HTR-8/SVneo (cell line): ENCODE data around the gene TAF11.
"Not testable (repeated sequence)": the region's sequence is repeated elsewhere in the genome, so short reads cannot be mapped to it uniquely, and the experiment has no call there.

Experiments
- DNase-seq: peaks from one replicate; pipeline ENCODE4 v3.0.0; 2011; ENCODE audit warnings: low spot score, mixed read lengths; ENCODE audit not compliant: insufficient read length
- FAIRE-seq: peaks from 2 replicates; lab custom pipeline; 2011; peaks lifted over from hg19 to GRCh38; lab: Jason Lieb, UNC

The TAF11 gene

DNA sequence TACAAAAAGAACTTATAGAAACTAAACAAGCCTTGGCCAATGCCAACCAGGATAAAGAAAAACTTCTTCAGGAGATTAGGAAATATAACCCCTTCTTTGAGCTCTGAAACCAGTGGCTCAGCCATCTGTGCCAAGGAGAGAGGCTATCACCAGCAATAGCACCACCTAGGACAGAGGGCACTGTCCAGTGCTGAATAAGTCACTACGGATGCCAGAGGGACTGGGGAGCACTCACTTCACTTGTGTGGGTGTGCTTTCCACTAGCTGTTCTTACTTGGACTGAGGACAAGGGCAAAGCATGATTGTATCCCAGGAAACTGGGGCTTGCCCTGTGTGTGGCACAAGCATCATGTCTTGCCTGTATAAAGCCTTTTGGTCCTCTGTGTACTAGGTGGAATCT lies 15.5 kb downstream of the TAF11 start:
- DNase-seq (no peak), FAIRE-seq (no peak)

DNA sequence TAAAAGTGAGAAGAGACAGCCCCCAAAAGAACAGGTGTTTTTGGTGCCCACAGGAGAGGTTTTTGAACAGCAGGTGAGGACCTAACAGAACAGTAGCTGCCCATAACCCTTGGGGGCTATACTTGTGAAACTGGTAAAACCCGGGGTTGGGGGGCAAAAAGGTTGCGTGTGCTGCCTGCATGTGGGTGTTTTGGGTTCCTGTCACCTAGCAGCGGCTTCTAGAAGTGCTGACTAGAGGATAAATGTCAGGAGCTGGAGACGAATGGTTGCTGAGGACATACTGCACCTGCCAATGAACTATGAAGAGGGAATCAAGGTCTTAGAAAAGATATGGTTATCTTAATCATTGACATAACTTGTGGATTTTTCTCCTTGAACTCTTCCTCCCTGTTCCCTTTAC lies 16.0 kb downstream of the TAF11 start:
- FAIRE-seq (no peak), DNase-seq (no peak)

DNA sequence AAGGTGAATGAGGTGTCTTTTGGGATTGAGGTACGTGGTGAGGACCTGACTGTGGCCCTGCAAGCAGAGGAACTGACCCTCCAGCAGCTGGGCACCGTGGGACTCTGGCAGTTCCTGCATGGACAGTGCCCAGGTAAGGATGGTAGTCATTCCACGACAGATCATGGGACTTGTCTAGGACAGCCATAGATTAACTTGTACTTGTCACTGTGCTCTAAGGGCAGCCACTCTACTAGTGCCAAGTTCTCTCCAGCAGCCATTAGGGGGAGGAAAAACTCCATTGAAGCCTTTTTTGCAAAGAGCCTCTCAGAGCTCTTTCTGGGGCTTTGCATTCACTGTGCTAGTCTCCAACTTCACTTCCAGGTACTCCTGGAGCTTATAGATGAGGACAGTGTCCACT lies 20.4 kb downstream of the TAF11 start:
- FAIRE-seq (no peak), DNase-seq (no peak)

DNA sequence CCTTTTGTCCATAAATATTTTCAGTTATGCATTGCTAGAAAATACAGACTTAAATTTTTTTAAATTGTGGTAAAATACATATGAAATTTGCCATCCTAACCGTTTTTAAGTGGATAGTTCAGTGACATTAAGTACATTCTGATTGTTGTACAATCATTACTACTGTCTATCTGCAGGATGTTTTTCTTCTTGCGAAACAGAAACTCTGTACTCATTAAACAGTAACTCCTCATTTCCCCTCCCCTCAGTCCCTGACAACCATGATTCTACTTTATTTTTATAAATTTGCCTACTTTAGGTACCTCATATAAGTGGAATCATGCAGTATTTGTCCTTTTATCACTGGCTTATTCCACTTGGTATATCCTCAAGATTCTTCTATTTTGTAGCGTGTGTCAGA lies 21.3 kb downstream of the TAF11 start:
- FAIRE-seq (no peak), DNase-seq (no peak)

DNA sequence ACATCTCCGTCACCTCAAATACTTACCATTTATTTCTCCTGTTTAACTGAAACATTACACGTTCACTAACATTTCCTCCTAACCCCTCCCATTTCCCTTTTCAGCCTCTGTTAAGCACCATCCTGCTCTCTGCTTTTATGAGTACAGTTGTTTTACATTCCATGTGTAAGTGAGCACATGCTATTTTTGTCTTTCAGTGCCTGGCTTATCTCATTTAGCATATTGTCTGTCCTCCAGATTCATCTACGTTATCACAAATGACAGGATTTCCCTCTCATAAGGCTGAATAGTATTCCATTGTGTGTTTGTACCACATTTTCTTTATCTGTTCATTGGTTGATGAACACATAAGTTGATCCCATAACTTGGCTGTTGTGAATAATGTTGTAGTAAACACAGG lies 22.7 kb downstream of the TAF11 start:
- DNase-seq = no peak
- no peak for FAIRE-seq

DNA sequence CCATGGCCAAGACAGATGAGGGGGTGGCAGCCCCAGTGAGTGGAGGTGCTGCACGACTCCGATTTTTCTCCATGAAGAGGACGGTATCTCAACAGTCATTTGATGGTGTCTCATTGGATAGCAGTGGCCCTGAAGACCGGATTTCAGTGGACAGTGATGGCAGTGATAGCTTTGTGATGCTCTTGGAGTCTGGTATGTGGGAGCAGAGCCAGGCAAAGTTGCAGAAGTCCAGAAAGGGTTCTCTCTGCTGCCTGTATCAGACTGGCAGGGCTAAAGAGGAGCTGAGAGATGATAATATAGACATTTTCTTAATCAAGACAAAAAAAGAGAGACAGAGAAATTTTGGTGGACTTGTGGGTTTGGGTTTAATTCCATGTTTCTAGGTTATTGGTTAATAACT lies 23.8 kb downstream of the TAF11 start:
- DNase-seq (no peak), FAIRE-seq (no peak)

DNA sequence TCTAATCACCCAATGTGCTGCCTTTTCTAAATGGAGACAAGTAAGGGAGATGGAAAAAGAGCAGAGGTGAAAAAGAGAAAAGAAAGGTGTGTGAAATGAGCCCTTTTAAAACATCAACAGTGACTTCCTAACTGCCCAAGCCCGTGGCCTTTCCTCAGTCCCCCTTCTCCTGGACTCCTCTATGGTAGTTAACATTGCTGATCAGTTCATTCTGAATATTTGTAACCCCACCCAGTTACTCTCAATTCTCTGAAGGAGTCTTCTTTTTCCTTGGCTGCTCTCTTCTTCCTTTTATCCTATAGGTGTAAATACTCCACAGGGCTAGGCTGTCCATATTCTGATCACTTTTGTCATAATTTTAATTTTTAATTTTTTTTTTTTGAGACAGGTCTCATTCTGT lies 27.1 kb downstream of the TAF11 start:
- no peak for FAIRE-seq
- DNase-seq = no peak

DNA sequence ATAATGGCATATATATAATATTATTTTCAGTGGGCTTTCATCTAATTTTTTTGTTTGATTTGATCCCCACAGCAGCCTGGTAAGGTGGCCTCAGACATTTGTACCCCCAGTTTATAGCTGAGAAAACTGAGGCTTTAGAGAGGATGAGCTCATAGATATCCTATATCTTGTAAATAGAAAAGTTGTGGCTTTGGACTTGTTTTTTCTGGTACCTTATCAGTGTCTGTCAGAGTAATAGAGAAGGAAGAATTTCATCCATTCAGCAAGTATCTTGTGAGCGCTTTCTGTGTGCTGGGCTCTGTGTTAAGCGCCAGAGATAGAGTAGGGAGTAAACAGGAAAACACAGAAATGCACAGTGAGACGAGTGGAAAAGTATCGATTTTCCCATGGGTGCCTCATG lies 27.9 kb downstream of the TAF11 start:
- DNase-seq (no peak), FAIRE-seq (no peak)

DNA sequence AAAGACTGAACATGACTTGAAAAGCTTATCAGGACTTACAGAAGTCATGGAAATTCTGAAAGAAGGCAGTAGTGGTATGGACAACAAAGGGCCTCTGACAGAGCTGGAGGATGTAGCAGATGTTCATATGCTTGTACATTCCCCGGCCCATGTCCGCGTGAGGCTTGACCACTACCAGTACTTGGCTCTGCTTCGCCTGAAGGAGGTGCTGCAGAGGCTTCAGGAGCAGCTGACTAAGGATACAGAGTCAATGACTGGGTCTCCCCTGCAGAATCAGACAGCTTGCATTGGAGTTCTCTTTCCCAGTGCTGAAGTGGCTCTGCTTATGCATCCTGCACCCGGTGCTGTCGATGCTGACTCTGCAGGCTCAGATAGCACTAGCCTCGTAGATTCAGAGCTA lies 29.2 kb downstream of the TAF11 start:
- no peak for DNase-seq
- FAIRE-seq = no peak

DNA sequence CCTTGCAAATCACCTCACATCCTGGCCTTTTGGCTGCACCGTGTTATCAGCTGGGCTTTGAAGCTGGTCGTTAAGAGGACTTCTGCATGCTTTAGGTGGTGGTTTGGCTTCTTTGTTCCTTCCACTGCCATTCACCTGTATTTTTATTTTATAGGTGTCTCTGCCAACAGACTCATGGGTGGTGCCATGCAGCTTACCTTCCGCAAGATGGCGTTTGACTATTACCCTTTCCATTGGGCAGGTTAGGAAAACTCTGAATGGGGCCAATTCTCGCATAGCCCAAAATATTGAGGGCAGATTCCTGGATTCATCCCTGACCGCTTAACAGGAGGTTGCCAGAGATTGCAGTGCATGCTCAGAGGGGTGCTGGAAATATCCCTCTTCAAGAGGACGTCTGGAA lies 32.4 kb downstream of the TAF11 start:
- no peak for DNase-seq
- no peak for FAIRE-seq

DNA sequence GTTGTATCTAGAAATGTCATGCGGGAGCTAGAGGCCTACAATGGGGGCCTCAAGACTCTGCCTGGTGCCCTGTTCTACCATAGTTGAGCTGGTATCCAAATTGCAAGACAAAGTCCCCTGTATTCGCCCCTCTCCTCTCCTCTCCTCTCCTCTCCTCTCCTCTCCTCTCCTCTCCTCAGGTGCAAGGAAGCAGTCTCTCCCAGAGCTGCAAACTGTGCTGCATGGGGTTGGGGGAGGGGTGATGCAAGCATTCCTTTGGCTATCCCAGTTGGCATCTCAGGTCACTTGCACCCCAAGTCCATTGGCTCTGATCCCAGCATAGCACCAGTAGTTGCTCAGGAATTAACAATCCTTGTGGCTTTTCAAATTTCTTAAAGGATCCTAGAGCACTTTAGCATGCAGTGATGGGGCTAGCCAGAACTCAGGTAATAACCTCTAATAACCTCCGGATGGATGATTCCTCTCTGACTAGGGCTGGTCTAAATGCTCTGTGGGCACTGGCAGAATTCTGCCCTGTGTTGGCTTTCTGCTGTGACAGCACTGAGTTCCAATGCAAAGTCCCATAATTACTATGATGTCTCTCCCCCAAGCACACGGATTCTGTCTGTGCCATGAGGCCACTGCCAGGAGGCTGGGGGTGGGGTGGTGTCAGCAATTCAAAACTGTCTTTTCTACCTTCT lies 35.3 kb downstream of the TAF11 start:
- FAIRE-seq (no peak), DNase-seq (no peak)

DNA sequence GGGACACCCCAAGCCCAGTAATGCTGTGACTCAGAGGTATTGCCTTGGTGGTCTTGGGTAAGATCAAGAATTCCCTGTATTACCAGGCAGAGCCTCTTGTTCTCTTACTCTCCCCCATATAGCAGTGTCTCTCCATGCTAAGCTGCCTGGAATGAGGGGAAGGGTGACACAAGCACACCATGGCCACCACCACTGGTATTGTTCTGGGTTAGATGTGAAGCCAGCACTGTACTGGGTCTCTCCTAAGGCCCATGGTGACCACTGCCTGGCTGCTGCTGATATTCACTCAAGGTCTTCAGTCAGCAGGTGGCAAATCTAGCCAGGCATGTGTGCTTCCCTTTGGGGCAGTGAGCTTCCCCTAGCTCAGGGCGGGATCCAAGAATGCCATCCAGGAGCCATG lies 36.5 kb downstream of the TAF11 start:
- DNase-seq (no peak), FAIRE-seq (no peak)

DNA sequence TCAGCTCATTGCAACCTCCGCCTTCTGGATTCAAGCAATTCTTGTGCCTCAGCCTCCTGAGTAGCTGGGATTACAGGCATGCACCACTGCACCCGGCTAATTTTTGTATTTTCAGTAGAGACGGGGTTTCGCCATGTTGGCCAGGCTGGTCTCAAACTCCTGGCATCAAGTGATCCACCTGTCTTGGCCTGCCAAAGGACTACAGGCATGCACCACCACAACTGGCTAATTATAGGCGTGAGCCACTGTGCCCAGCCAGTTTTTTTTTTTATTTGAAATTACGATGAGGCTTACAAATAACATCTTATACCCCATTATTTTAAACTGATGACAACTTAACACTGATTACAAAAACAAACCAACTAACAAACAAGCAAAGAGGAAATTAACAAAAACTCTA lies 38.8 kb downstream of the TAF11 start:
- DNase-seq, FAIRE-seq: not testable (repeated sequence)

DNA sequence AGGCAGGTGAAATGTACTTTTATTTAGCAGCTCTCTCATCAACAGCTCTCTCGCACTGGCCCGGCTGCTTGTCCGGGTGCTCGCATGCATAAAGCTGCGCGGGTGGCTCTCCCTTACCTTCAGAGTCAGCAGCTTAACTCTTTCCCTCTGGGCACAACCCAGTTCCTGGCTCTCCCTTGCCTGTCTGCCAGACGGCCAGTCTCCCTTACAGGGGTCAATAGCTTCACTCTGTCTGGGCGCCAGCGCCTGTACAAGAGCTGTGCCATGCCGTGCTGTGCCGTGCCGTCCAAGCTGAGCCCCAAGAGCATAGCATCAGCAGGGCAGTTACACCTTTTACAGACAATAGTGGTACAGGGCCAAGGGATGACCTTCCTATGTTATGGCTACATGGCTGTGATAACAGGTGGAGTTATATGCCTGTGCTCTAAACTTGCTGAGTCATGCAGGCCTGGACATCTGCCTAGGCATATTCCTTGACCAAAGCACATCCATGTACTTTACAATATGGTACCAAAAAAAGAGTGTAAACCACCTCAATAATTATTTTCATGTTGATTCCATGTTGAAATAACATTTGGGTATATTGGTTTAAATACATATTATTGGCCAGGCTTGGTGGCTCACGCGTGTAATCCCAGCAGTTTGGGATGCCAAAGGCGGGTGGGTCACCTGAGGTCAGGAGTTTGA lies 48.0 kb downstream of the TAF11 start:
- no peak for DNase-seq
- no peak for FAIRE-seq

DNA sequence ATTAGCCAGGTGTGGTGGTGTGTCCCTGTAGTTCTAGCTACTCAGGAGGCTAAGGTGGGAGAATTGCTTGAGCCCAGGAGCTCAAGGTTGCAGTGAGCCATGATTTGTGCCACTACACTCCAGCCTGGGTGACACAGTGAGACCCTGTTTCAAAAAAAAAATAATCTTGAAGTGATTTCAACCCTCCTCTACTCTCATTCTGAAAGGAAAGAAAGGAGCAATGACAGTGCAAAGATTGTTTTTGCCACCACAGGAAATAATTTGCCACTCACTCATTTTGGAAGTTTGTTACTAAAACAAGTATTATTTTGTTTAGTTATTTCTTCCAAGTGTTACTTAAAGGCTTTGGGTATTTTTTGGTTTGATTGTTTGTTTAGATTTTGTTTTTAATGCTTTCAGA lies 50.3 kb downstream of the TAF11 start:
- no peak for FAIRE-seq
- no peak for DNase-seq

DNA sequence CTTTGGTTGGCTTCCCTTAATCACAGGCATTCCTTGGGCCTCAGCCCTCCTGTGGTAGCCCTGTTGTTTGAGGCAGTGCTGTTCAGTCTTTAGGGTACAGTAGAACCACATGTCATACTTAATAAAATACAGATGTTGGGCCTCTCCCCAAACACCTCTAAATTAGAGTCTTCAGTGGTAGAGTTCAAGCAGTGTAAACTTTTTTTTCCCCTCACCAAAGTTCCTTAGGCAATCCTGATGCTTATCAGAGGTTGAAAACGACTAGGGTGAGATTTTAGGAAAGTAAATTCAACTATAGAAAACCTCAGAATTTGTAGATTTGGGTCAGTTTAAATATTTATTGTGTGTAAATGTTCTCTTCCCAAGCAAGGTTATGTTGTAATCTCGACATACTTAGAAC lies 51.4 kb downstream of the TAF11 start:
- DNase-seq (no peak), FAIRE-seq (no peak)

DNA sequence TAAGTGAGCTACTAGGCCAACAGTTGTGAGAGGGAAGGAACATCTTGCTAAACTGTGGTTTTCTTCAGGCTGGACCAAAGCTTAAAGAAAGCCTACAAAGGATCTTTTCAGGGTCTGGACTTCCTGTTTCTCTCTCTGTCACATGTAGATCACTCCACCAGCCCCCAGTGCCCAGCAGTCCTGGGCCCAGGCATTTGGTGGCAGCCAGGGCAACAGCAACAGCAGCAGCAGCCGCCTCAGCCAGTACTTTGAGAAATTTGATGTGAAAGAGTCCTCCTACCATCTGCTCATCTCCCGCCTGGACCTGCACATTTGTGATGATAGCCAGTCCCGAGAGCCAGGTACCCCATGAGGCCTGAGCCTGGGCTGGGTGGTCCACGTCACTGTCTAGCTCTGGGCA lies 51.8 kb downstream of the TAF11 start:
- no peak for DNase-seq
- no peak for FAIRE-seq

DNA sequence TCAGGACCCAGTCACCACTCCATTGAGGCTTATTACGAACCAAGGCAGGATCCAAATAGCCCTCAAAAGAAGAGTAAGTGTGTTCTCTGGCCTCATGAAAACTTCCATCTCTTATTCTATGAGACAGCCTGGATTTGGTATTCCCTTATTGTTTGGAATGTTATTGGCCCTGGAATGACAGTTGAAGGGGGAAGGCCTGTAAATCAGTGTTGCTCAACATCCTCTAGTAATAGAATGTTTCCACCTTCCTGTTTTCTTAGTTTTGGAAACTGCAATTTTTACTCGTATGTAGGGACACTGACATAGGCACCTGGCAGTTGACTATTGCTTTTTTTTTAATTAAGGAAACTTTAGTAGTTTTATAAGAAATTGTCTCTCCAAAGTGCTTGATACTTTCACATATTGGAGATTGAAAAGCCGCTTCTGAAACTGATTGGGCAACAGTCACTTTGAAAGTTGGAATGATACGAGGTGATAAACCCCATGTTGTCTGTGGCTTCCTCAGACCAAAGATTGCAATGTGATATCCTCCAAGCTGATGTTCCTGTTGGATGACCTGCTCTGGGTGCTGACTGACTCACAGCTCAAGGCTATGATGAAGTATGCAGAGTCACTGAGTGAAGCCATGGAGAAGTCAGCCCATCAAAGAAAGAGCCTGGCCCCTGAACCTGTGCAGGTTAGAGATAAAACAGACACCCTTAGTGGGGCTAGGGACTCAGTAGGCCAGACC lies 52.9 kb downstream of the TAF11 start:
- DNase-seq (no peak), FAIRE-seq (no peak)

DNA sequence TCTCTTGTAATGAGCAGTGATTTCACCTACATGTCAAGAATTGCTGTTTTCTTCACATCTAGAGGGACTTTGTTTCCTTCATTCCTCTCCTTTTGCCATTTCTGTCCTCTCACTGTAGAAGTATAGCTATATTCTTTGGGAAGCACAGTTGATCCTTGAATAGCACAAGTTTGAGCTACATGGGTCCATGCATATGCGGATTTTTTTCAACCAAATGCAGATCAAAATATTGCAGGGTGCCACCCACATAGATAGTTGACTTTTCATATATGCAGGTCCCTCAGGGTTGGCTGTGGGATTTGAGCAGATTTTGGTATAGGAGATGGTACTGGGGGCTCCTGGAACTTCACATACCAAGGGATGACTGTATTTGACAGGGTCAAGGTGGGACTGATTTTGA lies 54.9 kb downstream of the TAF11 start:
- no peak for DNase-seq
- FAIRE-seq = no peak

DNA sequence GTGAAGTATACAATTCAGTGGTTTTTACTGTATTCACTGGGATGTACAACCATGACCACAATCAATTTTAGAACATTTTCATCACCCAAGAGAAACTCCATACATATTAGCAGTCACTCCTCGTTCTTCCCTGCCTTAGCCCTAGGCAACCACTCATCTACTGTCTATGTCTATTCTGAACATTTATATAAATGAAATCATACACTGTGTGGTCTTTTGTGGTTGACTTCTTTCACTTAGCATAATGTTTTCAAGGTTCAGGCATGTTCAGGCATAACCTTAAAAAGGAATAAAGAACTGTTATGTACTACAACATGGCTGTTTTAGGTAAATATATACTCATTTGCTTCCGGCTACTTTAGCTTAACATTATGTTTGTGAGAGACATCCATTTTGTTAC lies 58.7 kb downstream of the TAF11 start:
- DNase-seq = no peak

More for the DNA sequence above, 58.7 kb downstream of the TAF11 start:
- no peak for FAIRE-seq
